HepG2 (cell line): ENCODE measurements around the gene AKR7A2.

Source experiments
- CCAR2 ChIP-seq: fragments of 200-400 bp; formaldehyde crosslinking; optimal IDR thresholded peaks from 2 replicates; pipeline ENCODE3; 2018; ENCODE audit warnings: low read depth, mild to moderate bottlenecking, low read length, moderate library complexity
- CHD2 ChIP-seq: IDR thresholded peaks from 2 replicates; pipeline ENCODE4 v1.6.1; 2011; ENCODE audit warnings: low read depth, low read length, improper control_type of control experiment
- CREB1 ChIP-seq, 2 experiments: fragments of 450-650 bp in 1 of 2; IDR thresholded peaks; 2 replicates each; pipeline ENCODE4 v1.6.1; 2016 to 2017; ENCODE audit warnings: control low read depth in 1 of 2, mild to moderate bottlenecking in 1 of 2, missing compliant biosample characterization in 1 of 2, missing genetic modification characterization in 1 of 2
- GABPB1 ChIP-seq: IDR thresholded peaks from 2 replicates; pipeline ENCODE4 v1.6.1; 2016; ENCODE audit warnings: mild to moderate bottlenecking, missing genetic modification reagents, moderate library complexity, missing compliant biosample characterization
- GATAD2A ChIP-seq: IDR thresholded peaks from 2 replicates; pipeline ENCODE4 v1.6.1; 2016
- HDAC6 ChIP-seq: fragments of 200-600 bp; sonication (generic); IDR thresholded peaks from 2 replicates; pipeline ENCODE4 v1.7.0; 2017; ENCODE audit warnings: mild to moderate bottlenecking, antibody characterized with exemption, low read length, low read depth
- NCOR1 ChIP-seq: fragments of 200-600 bp; sonication (generic); IDR thresholded peaks from 2 replicates; pipeline ENCODE4 v1.7.0; 2017; ENCODE audit warnings: antibody characterized with exemption, low read length, borderline replicate concordance
- PPARG ChIP-seq: conservative IDR thresholded peaks from 2 replicates; pipeline ENCODE4 v1.6.1; 2016; ENCODE audit warnings: missing biosample characterization, missing genetic modification reagents
- TARDBP ChIP-seq: sonication (generic); formaldehyde crosslinking; IDR thresholded peaks from 2 replicates; pipeline ENCODE4 v1.8.0; 2022; ENCODE audit warnings: mild to moderate bottlenecking, missing genetic modification reagents
- ZNF549 ChIP-seq: sonication (generic); formaldehyde crosslinking; IDR thresholded peaks from 2 replicates; pipeline ENCODE4 v1.5.0; 2020; ENCODE audit warnings: missing genetic modification reagents
- ZNF777 ChIP-seq: sonication (generic); formaldehyde crosslinking; IDR thresholded peaks from 2 replicates; pipeline ENCODE4 v1.4.0; 2020; ENCODE audit warnings: missing genetic modification reagents
- TF ChIP-seq, protein P1 (sequence below): sonication (generic); formaldehyde crosslinking; conservative IDR thresholded peaks from 2 replicates; pipeline ENCODE4 v1.8.0; 2022; ENCODE audit warnings: missing genetic modification reagents
- TF ChIP-seq, protein P2 (sequence below): sonication (generic); formaldehyde crosslinking; IDR thresholded peaks from 2 replicates; pipeline ENCODE4 v1.5.0; 2020; ENCODE audit warnings: mild to moderate bottlenecking, missing genetic modification reagents, moderate library complexity

DNA sequence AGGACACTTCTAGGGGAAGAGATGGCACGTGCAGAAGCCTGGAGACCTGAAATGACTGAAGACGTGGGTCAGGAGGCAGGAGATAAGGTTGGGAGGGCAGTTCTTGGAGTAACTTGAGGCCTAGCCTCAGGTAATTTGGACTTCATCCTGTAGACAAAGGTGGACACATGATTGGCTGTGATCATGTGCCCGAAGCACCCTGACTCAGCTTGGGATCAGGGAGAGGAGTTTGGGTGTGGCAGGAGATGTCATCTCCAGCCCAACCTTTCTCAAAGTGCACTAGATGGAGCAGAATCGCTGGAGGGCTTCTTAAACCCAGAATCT is 1.7 kb upstream of the AKR7A2 start:
- no peak for TF ChIP-seq CCAR2
- TF ChIP-seq PPARG, result no peak
- no peak for TF ChIP-seq GABPB1 (CRISPR knock-in tag)
- TF ChIP-seq HDAC6, result no peak
- TF ChIP-seq, protein P1, sequence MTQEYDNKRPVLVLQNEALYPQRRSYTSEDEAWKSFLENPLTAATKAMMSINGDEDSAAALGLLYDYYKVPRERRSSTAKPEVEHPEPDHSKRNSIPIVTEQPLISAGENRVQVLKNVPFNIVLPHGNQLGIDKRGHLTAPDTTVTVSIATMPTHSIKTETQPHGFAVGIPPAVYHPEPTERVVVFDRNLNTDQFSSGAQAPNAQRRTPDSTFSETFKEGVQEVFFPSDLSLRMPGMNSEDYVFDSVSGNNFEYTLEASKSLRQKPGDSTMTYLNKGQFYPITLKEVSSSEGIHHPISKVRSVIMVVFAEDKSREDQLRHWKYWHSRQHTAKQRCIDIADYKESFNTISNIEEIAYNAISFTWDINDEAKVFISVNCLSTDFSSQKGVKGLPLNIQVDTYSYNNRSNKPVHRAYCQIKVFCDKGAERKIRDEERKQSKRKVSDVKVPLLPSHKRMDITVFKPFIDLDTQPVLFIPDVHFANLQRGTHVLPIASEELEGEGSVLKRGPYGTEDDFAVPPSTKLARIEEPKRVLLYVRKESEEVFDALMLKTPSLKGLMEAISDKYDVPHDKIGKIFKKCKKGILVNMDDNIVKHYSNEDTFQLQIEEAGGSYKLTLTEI, result no peak
- TF ChIP-seq ZNF549, result no peak
- no peak for TF ChIP-seq CREB1 (IDR thresholded peaks at IDR 0.05)
- no peak for TF ChIP-seq CREB1 (CRISPR knock-in tag; IDR thresholded peaks at IDR 0.05)
- no peak for TF ChIP-seq ZNF777
- TF ChIP-seq CHD2, result no peak
- TF ChIP-seq GATAD2A (CRISPR knock-in tag), result no peak
- no peak for TF ChIP-seq NCOR1
- no peak for TF ChIP-seq TARDBP (CRISPR knock-in tag)
- TF ChIP-seq, protein P2, sequence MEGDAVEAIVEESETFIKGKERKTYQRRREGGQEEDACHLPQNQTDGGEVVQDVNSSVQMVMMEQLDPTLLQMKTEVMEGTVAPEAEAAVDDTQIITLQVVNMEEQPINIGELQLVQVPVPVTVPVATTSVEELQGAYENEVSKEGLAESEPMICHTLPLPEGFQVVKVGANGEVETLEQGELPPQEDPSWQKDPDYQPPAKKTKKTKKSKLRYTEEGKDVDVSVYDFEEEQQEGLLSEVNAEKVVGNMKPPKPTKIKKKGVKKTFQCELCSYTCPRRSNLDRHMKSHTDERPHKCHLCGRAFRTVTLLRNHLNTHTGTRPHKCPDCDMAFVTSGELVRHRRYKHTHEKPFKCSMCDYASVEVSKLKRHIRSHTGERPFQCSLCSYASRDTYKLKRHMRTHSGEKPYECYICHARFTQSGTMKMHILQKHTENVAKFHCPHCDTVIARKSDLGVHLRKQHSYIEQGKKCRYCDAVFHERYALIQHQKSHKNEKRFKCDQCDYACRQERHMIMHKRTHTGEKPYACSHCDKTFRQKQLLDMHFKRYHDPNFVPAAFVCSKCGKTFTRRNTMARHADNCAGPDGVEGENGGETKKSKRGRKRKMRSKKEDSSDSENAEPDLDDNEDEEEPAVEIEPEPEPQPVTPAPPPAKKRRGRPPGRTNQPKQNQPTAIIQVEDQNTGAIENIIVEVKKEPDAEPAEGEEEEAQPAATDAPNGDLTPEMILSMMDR, result no peak
